MM.1S (cell line): Measurements from ENCODE around the gene EPHB1.

ENCODE experiments used
- EZH2phosphoT487 ChIP-seq: fragments of 300-600 bp; sonication (generic); IDR thresholded peaks from 2 replicates; pipeline ENCODE4 v1.6.1; 2018; ENCODE audit warnings: antibody characterized with exemption, low read length
- TF ChIP-seq, protein P1 (sequence below): fragments of 300-600 bp; sonication (generic); IDR thresholded peaks from 2 replicates; pipeline ENCODE4 v1.5.1; 2016; ENCODE audit warnings: antibody characterized with exemption, low read length, mixed read lengths

GRCh38 chr3:135135445-135135844 lies 340.4 kb downstream of the EPHB1 start:
- TF ChIP-seq, protein P1, sequence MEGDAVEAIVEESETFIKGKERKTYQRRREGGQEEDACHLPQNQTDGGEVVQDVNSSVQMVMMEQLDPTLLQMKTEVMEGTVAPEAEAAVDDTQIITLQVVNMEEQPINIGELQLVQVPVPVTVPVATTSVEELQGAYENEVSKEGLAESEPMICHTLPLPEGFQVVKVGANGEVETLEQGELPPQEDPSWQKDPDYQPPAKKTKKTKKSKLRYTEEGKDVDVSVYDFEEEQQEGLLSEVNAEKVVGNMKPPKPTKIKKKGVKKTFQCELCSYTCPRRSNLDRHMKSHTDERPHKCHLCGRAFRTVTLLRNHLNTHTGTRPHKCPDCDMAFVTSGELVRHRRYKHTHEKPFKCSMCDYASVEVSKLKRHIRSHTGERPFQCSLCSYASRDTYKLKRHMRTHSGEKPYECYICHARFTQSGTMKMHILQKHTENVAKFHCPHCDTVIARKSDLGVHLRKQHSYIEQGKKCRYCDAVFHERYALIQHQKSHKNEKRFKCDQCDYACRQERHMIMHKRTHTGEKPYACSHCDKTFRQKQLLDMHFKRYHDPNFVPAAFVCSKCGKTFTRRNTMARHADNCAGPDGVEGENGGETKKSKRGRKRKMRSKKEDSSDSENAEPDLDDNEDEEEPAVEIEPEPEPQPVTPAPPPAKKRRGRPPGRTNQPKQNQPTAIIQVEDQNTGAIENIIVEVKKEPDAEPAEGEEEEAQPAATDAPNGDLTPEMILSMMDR: no peak
- TF ChIP-seq EZH2phosphoT487: no peak
